ENCODE measurements around the gene INSIG1. TPM values are rescaled to one million over a fixed set of nuclear protein-coding genes. Genes with fewer than 3 reads are reported as not detected.

Gene INSIG1
- total RNA-seq, 1 experiment from 2014 or later, result 32.3 TPM

DNA sequence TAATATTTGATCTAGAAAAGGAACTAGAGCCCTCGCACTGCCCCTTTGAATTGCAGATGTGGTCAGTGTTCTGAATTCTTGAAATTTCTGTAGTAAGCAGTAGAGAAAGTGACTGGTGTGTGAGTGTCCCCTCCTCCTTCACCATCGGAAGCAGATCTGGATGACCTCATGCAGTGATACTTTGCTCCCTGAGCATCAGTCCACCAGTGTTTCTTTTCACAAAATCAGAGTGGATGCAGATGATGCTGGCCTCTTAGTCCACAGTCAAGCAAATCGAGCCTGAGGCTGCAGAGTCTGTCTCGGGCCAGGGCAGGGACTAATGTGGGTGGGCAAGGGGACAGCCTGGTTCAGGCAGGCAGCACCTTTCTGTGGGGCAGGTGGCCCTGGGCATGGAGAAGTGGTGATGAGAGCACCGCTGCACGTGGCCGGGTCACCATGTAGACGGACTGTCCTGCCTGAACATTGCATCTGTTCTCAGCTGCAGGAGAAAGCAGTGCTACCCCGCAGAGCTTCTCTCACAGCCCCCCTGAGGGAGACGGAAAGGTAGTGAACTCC is 5.4 kb downstream of the INSIG1 start (continued):
- TF ChIP-seq, protein P1, sequence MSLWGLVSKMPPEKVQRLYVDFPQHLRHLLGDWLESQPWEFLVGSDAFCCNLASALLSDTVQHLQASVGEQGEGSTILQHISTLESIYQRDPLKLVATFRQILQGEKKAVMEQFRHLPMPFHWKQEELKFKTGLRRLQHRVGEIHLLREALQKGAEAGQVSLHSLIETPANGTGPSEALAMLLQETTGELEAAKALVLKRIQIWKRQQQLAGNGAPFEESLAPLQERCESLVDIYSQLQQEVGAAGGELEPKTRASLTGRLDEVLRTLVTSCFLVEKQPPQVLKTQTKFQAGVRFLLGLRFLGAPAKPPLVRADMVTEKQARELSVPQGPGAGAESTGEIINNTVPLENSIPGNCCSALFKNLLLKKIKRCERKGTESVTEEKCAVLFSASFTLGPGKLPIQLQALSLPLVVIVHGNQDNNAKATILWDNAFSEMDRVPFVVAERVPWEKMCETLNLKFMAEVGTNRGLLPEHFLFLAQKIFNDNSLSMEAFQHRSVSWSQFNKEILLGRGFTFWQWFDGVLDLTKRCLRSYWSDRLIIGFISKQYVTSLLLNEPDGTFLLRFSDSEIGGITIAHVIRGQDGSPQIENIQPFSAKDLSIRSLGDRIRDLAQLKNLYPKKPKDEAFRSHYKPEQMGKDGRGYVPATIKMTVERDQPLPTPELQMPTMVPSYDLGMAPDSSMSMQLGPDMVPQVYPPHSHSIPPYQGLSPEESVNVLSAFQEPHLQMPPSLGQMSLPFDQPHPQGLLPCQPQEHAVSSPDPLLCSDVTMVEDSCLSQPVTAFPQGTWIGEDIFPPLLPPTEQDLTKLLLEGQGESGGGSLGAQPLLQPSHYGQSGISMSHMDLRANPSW (CRISPR knock-in tag; conservative IDR thresholded peaks at IDR 0.05; ENCODE audit: low read depth), result no peak
- TF ChIP-seq, protein P2, sequence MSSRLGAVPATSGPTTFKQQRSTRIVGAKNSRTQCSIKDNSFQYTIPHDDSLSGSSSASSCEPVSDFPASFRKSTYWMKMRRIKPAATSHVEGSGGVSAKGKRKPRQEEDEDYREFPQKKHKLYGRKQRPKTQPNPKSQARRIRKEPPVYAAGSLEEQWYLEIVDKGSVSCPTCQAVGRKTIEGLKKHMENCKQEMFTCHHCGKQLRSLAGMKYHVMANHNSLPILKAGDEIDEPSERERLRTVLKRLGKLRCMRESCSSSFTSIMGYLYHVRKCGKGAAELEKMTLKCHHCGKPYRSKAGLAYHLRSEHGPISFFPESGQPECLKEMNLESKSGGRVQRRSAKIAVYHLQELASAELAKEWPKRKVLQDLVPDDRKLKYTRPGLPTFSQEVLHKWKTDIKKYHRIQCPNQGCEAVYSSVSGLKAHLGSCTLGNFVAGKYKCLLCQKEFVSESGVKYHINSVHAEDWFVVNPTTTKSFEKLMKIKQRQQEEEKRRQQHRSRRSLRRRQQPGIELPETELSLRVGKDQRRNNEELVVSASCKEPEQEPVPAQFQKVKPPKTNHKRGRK (CRISPR knock-in tag; IDR thresholded peaks at IDR 0.05; ENCODE audit: borderline replicate concordance), result no peak
- no peak for TF ChIP-seq ZNF219 (CRISPR knock-in tag; IDR thresholded peaks at IDR 0.05; ENCODE audit: borderline replicate concordance)
- TF ChIP-seq, protein P3, sequence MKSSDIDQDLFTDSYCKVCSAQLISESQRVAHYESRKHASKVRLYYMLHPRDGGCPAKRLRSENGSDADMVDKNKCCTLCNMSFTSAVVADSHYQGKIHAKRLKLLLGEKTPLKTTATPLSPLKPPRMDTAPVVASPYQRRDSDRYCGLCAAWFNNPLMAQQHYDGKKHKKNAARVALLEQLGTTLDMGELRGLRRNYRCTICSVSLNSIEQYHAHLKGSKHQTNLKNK (CRISPR knock-in tag; IDR thresholded peaks at IDR 0.05), result no peak
- TF ChIP-seq, protein P4, sequence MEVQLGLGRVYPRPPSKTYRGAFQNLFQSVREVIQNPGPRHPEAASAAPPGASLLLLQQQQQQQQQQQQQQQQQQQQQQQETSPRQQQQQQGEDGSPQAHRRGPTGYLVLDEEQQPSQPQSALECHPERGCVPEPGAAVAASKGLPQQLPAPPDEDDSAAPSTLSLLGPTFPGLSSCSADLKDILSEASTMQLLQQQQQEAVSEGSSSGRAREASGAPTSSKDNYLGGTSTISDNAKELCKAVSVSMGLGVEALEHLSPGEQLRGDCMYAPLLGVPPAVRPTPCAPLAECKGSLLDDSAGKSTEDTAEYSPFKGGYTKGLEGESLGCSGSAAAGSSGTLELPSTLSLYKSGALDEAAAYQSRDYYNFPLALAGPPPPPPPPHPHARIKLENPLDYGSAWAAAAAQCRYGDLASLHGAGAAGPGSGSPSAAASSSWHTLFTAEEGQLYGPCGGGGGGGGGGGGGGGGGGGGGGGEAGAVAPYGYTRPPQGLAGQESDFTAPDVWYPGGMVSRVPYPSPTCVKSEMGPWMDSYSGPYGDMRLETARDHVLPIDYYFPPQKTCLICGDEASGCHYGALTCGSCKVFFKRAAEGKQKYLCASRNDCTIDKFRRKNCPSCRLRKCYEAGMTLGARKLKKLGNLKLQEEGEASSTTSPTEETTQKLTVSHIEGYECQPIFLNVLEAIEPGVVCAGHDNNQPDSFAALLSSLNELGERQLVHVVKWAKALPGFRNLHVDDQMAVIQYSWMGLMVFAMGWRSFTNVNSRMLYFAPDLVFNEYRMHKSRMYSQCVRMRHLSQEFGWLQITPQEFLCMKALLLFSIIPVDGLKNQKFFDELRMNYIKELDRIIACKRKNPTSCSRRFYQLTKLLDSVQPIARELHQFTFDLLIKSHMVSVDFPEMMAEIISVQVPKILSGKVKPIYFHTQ (CRISPR knock-in tag; IDR thresholded peaks at IDR 0.05), result no peak
- TF ChIP-seq, protein P5, sequence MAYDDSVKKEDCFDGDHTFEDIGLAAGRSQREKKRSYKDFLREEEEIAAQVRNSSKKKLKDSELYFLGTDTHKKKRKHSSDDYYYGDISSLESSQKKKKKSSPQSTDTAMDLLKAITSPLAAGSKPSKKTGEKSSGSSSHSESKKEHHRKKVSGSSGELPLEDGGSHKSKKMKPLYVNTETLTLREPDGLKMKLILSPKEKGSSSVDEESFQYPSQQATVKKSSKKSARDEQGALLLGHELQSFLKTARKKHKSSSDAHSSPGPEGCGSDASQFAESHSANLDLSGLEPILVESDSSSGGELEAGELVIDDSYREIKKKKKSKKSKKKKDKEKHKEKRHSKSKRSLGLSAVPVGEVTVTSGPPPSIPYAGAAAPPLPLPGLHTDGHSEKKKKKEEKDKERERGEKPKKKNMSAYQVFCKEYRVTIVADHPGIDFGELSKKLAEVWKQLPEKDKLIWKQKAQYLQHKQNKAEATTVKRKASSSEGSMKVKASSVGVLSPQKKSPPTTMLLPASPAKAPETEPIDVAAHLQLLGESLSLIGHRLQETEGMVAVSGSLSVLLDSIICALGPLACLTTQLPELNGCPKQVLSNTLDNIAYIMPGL (CRISPR knock-in tag; IDR thresholded peaks at IDR 0.05), result no peak
- no peak for TF ChIP-seq ZNF317 (CRISPR knock-in tag; IDR thresholded peaks at IDR 0.05; ENCODE audit: borderline replicate concordance, low read depth)
- no peak for TF ChIP-seq ZNF396 (CRISPR knock-in tag; IDR thresholded peaks at IDR 0.05; ENCODE audit: borderline replicate concordance)

DNA sequence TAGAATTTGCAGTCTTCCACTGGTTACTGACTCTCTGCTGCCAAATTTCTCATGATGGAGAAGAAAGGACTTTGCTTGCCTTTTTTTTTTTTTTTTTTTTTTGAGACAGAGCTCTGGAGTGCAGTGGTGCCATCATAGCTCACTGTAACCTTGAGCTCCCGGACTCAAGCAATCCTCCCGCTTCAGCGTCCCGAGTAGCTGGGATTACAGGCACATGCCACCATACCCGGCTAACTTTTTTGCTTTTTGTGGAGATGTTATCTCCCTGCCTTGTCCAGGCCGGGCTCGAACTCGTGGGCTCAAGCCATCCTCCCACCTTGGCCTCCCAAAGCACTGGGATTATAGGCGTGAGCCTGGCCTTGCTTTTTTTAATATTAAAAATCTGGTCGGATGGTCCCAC is 6.2 kb downstream of the INSIG1 start:
- POLR2A ChIA-PET, result interaction anchor here (0.6 to 0.7 kb wide), 2 partner anchors 8 to 625 kb away, joined by 3 to 6 read pairs; no protein-coding TSS in a partner anchor
- Mint-ChIP-seq H3K4me3 (no peak overlapping the region), H3K9me3 (no peaks in the 10 kb centered on the region), H3K27me3 (ENCODE audit: low read depth) (no peaks in the 10 kb centered on the region), H3K27ac (peak overlapping the region; percentile 29; the same call in 1 of the 2 replicates), H3K36me3 (peaks cover 66% of the 10 kb centered on the region), H3K4me1 (peaks cover 42% of the 10 kb centered on the region)
- ATAC-seq (no peak), DNase-seq (ENCODE audit: low spot score) (no peak)
- TF ChIP-seq, protein P6, sequence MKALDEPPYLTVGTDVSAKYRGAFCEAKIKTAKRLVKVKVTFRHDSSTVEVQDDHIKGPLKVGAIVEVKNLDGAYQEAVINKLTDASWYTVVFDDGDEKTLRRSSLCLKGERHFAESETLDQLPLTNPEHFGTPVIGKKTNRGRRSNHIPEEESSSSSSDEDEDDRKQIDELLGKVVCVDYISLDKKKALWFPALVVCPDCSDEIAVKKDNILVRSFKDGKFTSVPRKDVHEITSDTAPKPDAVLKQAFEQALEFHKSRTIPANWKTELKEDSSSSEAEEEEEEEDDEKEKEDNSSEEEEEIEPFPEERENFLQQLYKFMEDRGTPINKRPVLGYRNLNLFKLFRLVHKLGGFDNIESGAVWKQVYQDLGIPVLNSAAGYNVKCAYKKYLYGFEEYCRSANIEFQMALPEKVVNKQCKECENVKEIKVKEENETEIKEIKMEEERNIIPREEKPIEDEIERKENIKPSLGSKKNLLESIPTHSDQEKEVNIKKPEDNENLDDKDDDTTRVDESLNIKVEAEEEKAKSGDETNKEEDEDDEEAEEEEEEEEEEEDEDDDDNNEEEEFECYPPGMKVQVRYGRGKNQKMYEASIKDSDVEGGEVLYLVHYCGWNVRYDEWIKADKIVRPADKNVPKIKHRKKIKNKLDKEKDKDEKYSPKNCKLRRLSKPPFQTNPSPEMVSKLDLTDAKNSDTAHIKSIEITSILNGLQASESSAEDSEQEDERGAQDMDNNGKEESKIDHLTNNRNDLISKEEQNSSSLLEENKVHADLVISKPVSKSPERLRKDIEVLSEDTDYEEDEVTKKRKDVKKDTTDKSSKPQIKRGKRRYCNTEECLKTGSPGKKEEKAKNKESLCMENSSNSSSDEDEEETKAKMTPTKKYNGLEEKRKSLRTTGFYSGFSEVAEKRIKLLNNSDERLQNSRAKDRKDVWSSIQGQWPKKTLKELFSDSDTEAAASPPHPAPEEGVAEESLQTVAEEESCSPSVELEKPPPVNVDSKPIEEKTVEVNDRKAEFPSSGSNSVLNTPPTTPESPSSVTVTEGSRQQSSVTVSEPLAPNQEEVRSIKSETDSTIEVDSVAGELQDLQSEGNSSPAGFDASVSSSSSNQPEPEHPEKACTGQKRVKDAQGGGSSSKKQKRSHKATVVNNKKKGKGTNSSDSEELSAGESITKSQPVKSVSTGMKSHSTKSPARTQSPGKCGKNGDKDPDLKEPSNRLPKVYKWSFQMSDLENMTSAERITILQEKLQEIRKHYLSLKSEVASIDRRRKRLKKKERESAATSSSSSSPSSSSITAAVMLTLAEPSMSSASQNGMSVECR (CRISPR knock-in tag; IDR thresholded peaks at IDR 0.05; ENCODE audit: borderline replicate concordance), result no peak
- CTCF ChIA-PET, result interaction anchor here (0.6 to 0.8 kb wide), 3 partner anchors 8 to 1188 kb away, joined by 3 read pairs; no protein-coding TSS in a partner anchor

Data from WTC11 (cell line).